ENCODE results near the gene RPUSD1. TPM values are rescaled to one million over a fixed set of nuclear protein-coding genes. Genes with fewer than 3 reads are reported as not detected.
"Not testable (repeated sequence)": the region's sequence is repeated elsewhere in the genome, so short reads cannot be mapped to it uniquely, and the experiment has no call there.

Gene RPUSD1
- total and polyA plus RNA-seq, 2 donors (not counting 1 experiment from before 2014, with no cell fraction given) = 8.2 to 16.2 TPM

- no peak for DNase-seq (ENCODE audit: low read depth in 2 of 2)
- Histone ChIP-seq H3K4me2 (ENCODE audit: extremely low read depth, insufficient read depth, low read length) (no peak overlapping the region), H3K9me3 (ENCODE audit: control insufficient read depth, insufficient read depth, low read depth, low read length) (no peaks in the 10 kb centered on the region), H3K27me3 (ENCODE audit: control insufficient read depth, insufficient read depth, low read length) (no peaks in the 10 kb centered on the region), H3K4me3 (replicated peaks in 1 of 4; ENCODE audit: control extremely low read depth in 1 of 4, insufficient read depth in 1 of 4, low read depth in 3 of 4, low read length in 4 of 4) (no peak overlapping the region), H3K27ac (ENCODE audit: insufficient read depth, low read length) (no peak overlapping the region), H4K20me1 (ENCODE audit: control insufficient read depth, extremely low read depth, insufficient read depth, low read length) (no peaks in the 10 kb centered on the region), H2AFZ (ENCODE audit: low read length) (no peak overlapping the region), H3K9ac (ENCODE audit: insufficient read depth, low read length) (no peak overlapping the region), H3K79me2 (ENCODE audit: control insufficient read depth, insufficient read depth, low read length) (no peaks in the 10 kb centered on the region), H3K36me3 (ENCODE audit: control insufficient read depth, insufficient read depth, low read length) (no peaks in the 10 kb centered on the region), H3K4me1 (ENCODE audit: control insufficient read depth, extremely low read depth, insufficient read depth, low read length) (no peaks in the 10 kb centered on the region)
- TF ChIP-seq EZH2 (IDR thresholded peaks at IDR 0.05; ENCODE audit: low read length, missing control alignments) = no peak
- TF ChIP-seq, protein P1, sequence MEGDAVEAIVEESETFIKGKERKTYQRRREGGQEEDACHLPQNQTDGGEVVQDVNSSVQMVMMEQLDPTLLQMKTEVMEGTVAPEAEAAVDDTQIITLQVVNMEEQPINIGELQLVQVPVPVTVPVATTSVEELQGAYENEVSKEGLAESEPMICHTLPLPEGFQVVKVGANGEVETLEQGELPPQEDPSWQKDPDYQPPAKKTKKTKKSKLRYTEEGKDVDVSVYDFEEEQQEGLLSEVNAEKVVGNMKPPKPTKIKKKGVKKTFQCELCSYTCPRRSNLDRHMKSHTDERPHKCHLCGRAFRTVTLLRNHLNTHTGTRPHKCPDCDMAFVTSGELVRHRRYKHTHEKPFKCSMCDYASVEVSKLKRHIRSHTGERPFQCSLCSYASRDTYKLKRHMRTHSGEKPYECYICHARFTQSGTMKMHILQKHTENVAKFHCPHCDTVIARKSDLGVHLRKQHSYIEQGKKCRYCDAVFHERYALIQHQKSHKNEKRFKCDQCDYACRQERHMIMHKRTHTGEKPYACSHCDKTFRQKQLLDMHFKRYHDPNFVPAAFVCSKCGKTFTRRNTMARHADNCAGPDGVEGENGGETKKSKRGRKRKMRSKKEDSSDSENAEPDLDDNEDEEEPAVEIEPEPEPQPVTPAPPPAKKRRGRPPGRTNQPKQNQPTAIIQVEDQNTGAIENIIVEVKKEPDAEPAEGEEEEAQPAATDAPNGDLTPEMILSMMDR (conservative IDR thresholded peaks at IDR 0.05 in 1 of 2, IDR thresholded peaks at IDR 0.05 in 1 of 2; ENCODE audit: low read depth in 1 of 2, low read length in 2 of 2) = peak in 1 of 2 donors; percentile 23
These were observed 42.4 kb downstream of the RPUSD1 start for GRCh38 chr16:745739-746138.

DNA sequence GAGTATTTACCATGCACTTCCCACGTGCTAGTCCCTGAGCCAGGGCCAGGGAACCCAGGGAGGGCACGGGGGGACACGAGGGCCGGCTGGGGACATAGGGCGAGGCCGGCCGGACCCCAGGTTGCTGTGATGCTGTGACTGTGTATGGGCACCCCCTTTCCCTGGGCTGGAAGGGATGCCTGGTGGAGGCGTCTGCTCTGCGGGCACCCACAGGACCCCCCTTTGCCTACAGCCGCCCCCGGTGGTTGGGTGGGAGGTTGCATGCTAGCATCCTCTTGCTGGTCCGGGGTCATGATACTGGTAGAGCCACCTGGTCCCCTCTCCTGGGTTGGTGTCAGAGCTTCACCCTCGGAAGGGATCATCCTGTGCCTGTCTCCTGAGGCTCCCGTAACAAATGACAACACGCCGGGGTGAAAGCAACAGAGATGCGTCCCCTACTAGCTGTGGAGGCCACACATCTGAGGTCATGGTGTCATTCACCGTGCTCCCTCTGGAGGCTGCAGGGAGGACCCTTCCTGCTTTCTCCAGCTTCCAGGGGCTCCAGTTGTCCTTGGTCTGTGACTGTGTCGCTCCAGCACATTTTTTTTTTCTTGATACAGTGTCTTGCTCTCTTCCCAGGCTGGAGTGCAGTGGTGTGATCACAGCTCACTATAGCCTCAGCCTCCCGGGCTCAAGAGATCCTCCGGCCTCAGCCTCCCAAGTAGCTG is 44.2 kb downstream of the RPUSD1 start:
- no peaks in the 10 kb centered on the region for H3K9me3 ChIP-seq (ENCODE audit: control insufficient read depth, insufficient read depth, low read depth, low read length)
- H3K27me3 ChIP-seq (ENCODE audit: control insufficient read depth, insufficient read depth, low read length) = no peaks in the 10 kb centered on the region
- H4K20me1 ChIP-seq (ENCODE audit: control insufficient read depth, extremely low read depth, insufficient read depth, low read length) = no peaks in the 10 kb centered on the region
- TF ChIP-seq EZH2 (IDR thresholded peaks at IDR 0.05; ENCODE audit: low read length, missing control alignments) = no peak
- TF ChIP-seq, protein P1 (conservative IDR thresholded peaks at IDR 0.05 in 1 of 2, IDR thresholded peaks at IDR 0.05 in 1 of 2; ENCODE audit: low read depth in 1 of 2, low read length in 2 of 2) = no peak
- H3K9ac ChIP-seq (ENCODE audit: insufficient read depth, low read length) = no peak overlapping the region
- H3K4me1 ChIP-seq (ENCODE audit: control insufficient read depth, extremely low read depth, insufficient read depth, low read length) = no peaks in the 10 kb centered on the region
- H3K27ac ChIP-seq (ENCODE audit: insufficient read depth, low read length) = no peak overlapping the region
- H2AFZ ChIP-seq (ENCODE audit: low read length) = no peak overlapping the region
- no peaks in the 10 kb centered on the region for H3K36me3 ChIP-seq (ENCODE audit: control insufficient read depth, insufficient read depth, low read length)
- no peak for DNase-seq (ENCODE audit: low read depth in 2 of 2)
- H3K4me3 ChIP-seq (replicated peaks in 1 of 4; ENCODE audit: control extremely low read depth in 1 of 4, insufficient read depth in 1 of 4, low read depth in 3 of 4, low read length in 4 of 4) = no peak overlapping the region
- no peak overlapping the region for H3K4me2 ChIP-seq (ENCODE audit: extremely low read depth, insufficient read depth, low read length)
- H3K79me2 ChIP-seq (ENCODE audit: control insufficient read depth, insufficient read depth, low read length) = peaks cover 3% of the 10 kb centered on the region

GRCh38 chr16:742894-743293 is 45.3 kb downstream of the RPUSD1 start:
- not testable (repeated sequence) for H2AFZ ChIP-seq (ENCODE audit: low read length); H3K9me3 ChIP-seq (ENCODE audit: control insufficient read depth, insufficient read depth, low read depth, low read length); H3K27ac ChIP-seq (ENCODE audit: insufficient read depth, low read length); H4K20me1 ChIP-seq (ENCODE audit: control insufficient read depth, extremely low read depth, insufficient read depth, low read length); DNase-seq (ENCODE audit: low read depth in 2 of 2); H3K4me2 ChIP-seq (ENCODE audit: extremely low read depth, insufficient read depth, low read length); H3K36me3 ChIP-seq (ENCODE audit: control insufficient read depth, insufficient read depth, low read length); H3K4me3 ChIP-seq (replicated peaks in 1 of 4; ENCODE audit: control extremely low read depth in 1 of 4, insufficient read depth in 1 of 4, low read depth in 3 of 4, low read length in 4 of 4); H3K9ac ChIP-seq (ENCODE audit: insufficient read depth, low read length); H3K4me1 ChIP-seq (ENCODE audit: control insufficient read depth, extremely low read depth, insufficient read depth, low read length); H3K27me3 ChIP-seq (ENCODE audit: control insufficient read depth, insufficient read depth, low read length); H3K79me2 ChIP-seq (ENCODE audit: control insufficient read depth, insufficient read depth, low read length)

Data from fibroblast of lung (primary cell).